Esophagus muscularis mucosa (tissue), 4 donors: ENCODE measurements around the gene PDIA6. TPM values are rescaled to one million over a fixed set of nuclear protein-coding genes. Genes with fewer than 3 reads are reported as not detected.

Source experiments
- DNase-seq: peaks from one replicate; pipeline ENCODE4 v3.0.0-alpha.2; 2017; ENCODE audit errors: extremely low spot score
- H3K27ac ChIP-seq, 4 donors: fragments of 200-600 bp; sonication (generic); replicated peaks in 1 of 4; 1 replicate in 3 of 4; 2 replicates in 1 of 4; pipeline ENCODE4 v1.5.1; 2016 to 2019; ENCODE audit warnings: mild to moderate bottlenecking in 1 of 4
- H3K27me3 ChIP-seq, 4 donors: fragments of 200-600 bp; sonication (generic); one replicate each; pipeline versions ENCODE4 v1.5.1 to v1.6.0; 2016 to 2019
- H3K36me3 ChIP-seq, 4 donors: fragments of 200-600 bp; sonication (generic); one replicate each; pipeline ENCODE4 v1.5.1; 2016 to 2019
- H3K4me1 ChIP-seq, 4 donors: fragments of 200-600 bp; sonication (generic); one replicate each; pipeline ENCODE4 v1.5.1; 2016 to 2019
- H3K4me3 ChIP-seq, 4 donors: fragments of 200-600 bp; sonication (generic); 1 replicate in 2 of 4; 2 replicates in 2 of 4; pipeline ENCODE4 v1.5.1; 2016 to 2019; ENCODE audit warnings: mild to moderate bottlenecking in 4 of 4, moderate library complexity in 1 of 4
- H3K9me3 ChIP-seq, 4 donors: fragments of 200-600 bp; sonication (generic); 1 replicate in 3 of 4; 2 replicates in 1 of 4; pipeline ENCODE4 v1.5.1; 2016 to 2019
- EP300 ChIP-seq: sonication (generic); formaldehyde crosslinking; IDR thresholded peaks from one replicate; pipeline ENCODE4 v1.6.1; 2017; ENCODE audit warnings: antibody characterized with exemption
- POLR2A ChIP-seq: fragments of 450-650 bp; IDR thresholded peaks from one replicate; pipeline ENCODE4 v1.6.1; 2017; ENCODE audit warnings: antibody characterized with exemption, moderate library complexity, mild to moderate bottlenecking, low read depth
- POLR2AphosphoS5 ChIP-seq, 2 donors: sonication (generic); formaldehyde crosslinking; IDR thresholded peaks; one replicate each; pipeline ENCODE4 v1.6.1; 2017; ENCODE audit warnings: antibody characterized with exemption in 2 of 2
- WGBS: methylation state at CpG from one replicate; pipeline ENCODE4 v1.1.5; 2018; 5-methylcytosine and 5-hydroxymethylcytosine counted together
- intact Hi-C: fragments of 100-400 bp; cut with DNase I; formaldehyde crosslinking; loops from one replicate; pipeline ENCODE4 v1.15.1; 2023
- total RNA-seq, 4 donors: library from RNA; depleted of rRNA; stranded (reverse); fragments of >200 nt; gene quantifications; one replicate each; pipeline versions ENCODE4 v1.1.0 to v1.2.1, GENCODE V29; 2016
- TF ChIP-seq, protein P1 (sequence below), 3 experiments: fragments of 200-600 bp in 2 of 3; fragments of 450-650 bp in 1 of 3; sonication (generic) in 2 of 3; IDR thresholded peaks; one replicate each; pipeline ENCODE4 v1.5.1; 2017 to 2019; ENCODE audit warnings: antibody characterized with exemption in 3 of 3, mild to moderate bottlenecking in 2 of 3, moderate library complexity in 1 of 3

Gene PDIA6
- total RNA-seq, 4 donors from 2014 or later, result 64.8 to 99.7 (median 85.3) TPM

DNA sequence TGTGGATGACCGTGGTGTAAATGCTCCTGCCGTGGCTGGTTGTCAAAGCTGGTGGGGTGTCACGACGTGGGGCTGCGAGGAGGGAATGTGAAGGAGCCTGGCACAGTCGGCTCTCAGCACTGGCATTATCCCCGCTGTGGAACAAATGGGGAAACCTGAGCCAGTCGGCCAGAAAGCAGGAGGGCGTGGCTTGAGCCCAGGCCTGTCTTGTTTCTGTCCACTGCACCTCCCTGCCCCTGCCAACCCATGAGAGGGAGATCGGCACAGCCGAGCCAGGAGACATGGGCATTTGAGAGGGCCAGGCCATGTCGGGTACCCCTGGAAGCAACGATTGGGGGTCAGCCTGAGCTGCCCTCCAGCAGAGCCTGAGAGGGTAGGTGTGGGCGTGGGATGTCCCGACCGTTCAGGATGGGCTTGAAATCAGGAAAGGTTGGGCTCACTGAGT is 44.5 kb downstream of the PDIA6 start:
- Histone ChIP-seq H3K36me3 (no peaks in the 10 kb centered on the region), H3K9me3 (no peaks in the 10 kb centered on the region), H3K4me3 (no peak overlapping the region), H3K27me3 (peaks cover 0 to 8% (median 0%) of the 10 kb centered on the region in 4 donors), H3K27ac (no peak overlapping the region), H3K4me1 (no peaks in the 10 kb centered on the region)
- WGBS, result 69% methylated on average over 16 of the region's 16 CpGs
- TF ChIP-seq EP300 (no peak), POLR2A (no peak), POLR2AphosphoS5 (IDR thresholded peaks at IDR 0.05) (no peak)
- TF ChIP-seq, protein P1, sequence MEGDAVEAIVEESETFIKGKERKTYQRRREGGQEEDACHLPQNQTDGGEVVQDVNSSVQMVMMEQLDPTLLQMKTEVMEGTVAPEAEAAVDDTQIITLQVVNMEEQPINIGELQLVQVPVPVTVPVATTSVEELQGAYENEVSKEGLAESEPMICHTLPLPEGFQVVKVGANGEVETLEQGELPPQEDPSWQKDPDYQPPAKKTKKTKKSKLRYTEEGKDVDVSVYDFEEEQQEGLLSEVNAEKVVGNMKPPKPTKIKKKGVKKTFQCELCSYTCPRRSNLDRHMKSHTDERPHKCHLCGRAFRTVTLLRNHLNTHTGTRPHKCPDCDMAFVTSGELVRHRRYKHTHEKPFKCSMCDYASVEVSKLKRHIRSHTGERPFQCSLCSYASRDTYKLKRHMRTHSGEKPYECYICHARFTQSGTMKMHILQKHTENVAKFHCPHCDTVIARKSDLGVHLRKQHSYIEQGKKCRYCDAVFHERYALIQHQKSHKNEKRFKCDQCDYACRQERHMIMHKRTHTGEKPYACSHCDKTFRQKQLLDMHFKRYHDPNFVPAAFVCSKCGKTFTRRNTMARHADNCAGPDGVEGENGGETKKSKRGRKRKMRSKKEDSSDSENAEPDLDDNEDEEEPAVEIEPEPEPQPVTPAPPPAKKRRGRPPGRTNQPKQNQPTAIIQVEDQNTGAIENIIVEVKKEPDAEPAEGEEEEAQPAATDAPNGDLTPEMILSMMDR (IDR thresholded peaks at IDR 0.05), result no peak
- DNase-seq, result peak; percentile 89
- intact Hi-C loops, result no loop called here

DNA sequence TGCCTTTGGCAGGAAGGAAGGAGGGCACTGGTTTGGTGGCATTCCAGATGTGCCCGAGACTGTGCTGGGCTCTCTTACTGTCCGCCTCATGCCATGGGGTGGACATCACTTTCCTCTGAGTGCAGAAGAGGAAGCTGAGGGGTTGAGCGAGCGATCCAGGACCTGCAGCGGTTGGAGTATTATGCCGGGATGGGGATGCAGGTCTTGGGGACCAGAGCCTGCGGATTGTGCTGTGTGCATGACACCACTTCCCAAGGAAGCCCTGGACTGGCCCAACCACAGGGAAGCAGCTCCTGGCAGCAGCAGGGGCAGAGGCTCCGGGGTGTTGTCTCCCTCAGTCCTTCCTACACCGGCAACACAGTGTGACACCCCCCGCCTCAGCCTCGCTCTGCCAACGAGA is 46.7 kb downstream of the PDIA6 start:
- WGBS, result 91% methylated on average over 11 of the region's 12 CpGs
- DNase-seq, result peak; percentile 87
- TF ChIP-seq POLR2A, result no peak
- Histone ChIP-seq H3K4me3 (no peak overlapping the region), H3K27me3 (peaks cover 0 to 17% (median 0%) of the 10 kb centered on the region in 4 donors), H3K36me3 (no peaks in the 10 kb centered on the region), H3K27ac (no peak overlapping the region), H3K4me1 (no peaks in the 10 kb centered on the region), H3K9me3 (no peaks in the 10 kb centered on the region)
- intact Hi-C loops, result no loop called here

DNA sequence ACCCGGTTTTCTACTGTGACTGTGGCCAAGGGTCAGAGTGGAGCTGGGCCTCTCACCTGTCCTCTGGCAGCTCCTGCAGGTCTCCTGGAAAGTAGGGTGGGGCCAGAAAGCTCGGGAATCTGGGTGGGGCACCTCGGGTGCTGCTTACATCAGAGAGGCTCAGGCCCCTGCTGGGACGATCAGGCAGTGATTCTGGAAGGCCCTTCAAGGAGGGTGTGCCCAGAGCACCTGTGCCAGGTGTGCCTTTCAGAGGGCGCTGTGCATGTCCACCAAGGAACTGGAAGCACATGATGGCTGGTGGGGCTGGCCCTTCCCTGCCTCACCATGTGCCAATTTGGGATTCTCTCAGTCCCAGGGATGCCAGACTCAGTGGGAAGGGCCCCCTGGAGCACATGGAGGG is 47.1 kb downstream of the PDIA6 start:
- Histone ChIP-seq H3K4me3 (no peak overlapping the region), H3K9me3 (no peaks in the 10 kb centered on the region), H3K27ac (no peak overlapping the region), H3K36me3 (no peaks in the 10 kb centered on the region), H3K4me1 (no peaks in the 10 kb centered on the region), H3K27me3 (peaks cover 0 to 17% (median 0%) of the 10 kb centered on the region in 4 donors)
- DNase-seq, result no peak
- WGBS, result 67% methylated on average over 4 of the region's 5 CpGs
- intact Hi-C loops, result no loop called here
- TF ChIP-seq POLR2AphosphoS5 (IDR thresholded peaks at IDR 0.05) (no peak), POLR2A (no peak)

DNA sequence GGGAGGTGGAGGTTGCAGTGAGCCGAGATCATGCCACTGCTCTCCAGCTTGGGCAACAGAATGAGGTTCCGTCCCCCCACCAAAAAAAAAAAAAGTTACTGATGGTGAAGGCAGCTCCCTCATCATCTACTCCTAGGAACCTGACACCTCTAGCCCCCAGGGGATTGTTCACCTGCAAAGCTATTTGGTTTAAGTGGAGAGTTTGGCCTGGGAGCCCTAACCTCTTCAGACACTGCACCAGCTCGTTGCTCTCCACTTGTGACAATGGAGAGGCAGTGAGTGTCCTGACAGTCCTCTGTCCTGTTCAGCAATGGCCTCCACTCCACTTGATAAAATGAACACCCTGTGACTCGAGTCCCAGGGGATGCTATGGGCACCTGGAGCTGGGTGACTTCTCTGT is 47.7 kb downstream of the PDIA6 start:
- 79% methylated on average over 3 of the region's 4 CpGs for WGBS
- Histone ChIP-seq H3K9me3 (no peaks in the 10 kb centered on the region), H3K4me1 (no peaks in the 10 kb centered on the region), H3K27ac (no peak overlapping the region), H3K27me3 (peaks cover 0 to 17% (median 0%) of the 10 kb centered on the region in 4 donors), H3K36me3 (no peaks in the 10 kb centered on the region), H3K4me3 (no peak overlapping the region)
- TF ChIP-seq, protein P1 (IDR thresholded peaks at IDR 0.05), result no peak
- TF ChIP-seq EP300 (no peak), POLR2A (no peak), POLR2AphosphoS5 (IDR thresholded peaks at IDR 0.05) (no peak)
- intact Hi-C loops, result no loop called here
- DNase-seq, result no peak

DNA sequence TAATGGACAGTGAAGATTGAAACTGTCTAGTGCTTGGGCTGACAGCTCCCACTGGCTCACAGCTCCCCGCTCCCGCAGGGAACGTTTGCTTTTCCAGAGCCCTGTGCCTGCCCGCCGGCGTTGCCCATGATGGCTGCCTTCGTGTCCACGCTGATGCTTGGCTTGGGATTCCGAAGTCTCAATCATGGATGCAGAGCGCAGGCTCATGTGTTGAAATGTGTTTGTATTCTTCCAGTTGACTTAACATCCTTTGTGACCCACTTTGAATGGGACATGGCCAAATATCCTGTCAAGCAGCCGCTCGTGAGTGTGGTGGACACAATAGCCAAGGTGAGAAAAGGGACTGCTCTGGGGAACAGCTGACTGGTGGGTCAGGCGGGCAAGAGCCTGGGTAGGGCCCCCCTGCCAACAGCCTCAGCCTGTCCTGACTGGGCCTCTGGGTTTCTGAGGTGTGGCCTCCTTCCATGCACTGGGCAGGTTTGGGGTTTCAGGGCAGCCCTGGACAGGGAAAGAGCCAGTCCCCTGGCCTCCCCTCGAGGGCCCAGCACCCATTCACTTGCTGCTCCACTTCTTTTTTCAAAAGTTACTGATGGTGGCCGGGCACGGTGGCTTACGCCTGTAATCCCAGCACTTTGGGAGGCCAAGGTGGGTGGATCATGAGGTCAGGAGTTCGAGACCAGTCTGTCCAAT is 48.3 kb downstream of the PDIA6 start:
- TF ChIP-seq EP300 (no peak), POLR2A (no peak), POLR2AphosphoS5 (IDR thresholded peaks at IDR 0.05) (no peak)
- TF ChIP-seq, protein P1 (IDR thresholded peaks at IDR 0.05), result no peak
- H3K4me1 ChIP-seq, result no peaks in the 10 kb centered on the region
- intact Hi-C loops, result no loop called here
- 89% methylated on average over 17 of the region's 18 CpGs for WGBS
- H3K36me3 ChIP-seq, result no peaks in the 10 kb centered on the region
- H3K27ac ChIP-seq, result no peak overlapping the region
- peak; percentile 89 for DNase-seq
- H3K27me3 ChIP-seq, result peaks cover 0 to 17% (median 0%) of the 10 kb centered on the region in 4 donors
- H3K9me3 ChIP-seq, result no peaks in the 10 kb centered on the region
- no peak overlapping the region for H3K4me3 ChIP-seq

DNA sequence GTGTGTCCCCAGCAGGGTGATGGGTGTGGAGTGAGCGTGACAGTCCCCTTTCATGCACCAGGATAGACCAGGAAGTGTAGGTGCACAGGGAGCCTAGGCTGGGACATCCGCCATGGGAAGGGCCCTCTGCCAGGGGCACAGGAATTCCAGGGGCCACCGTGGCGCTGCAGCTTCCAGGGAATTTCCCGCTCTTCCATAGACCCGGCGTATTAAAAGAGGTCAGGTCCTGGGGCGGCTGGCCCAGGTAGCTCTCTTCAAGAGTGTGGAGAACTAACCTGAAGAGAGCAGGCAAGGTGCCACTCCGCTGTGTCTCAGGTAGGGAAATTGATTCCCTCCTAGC is 49.2 kb downstream of the PDIA6 start:
- 83% methylated on average over 7 of the region's 9 CpGs for WGBS
- Histone ChIP-seq H3K27ac (no peak overlapping the region), H3K9me3 (no peaks in the 10 kb centered on the region), H3K4me3 (no peak overlapping the region), H3K4me1 (no peaks in the 10 kb centered on the region), H3K36me3 (no peaks in the 10 kb centered on the region), H3K27me3 (peaks cover 0 to 17% (median 0%) of the 10 kb centered on the region in 4 donors)
- intact Hi-C loops, result no loop called here
- no peak for TF ChIP-seq POLR2AphosphoS5 (IDR thresholded peaks at IDR 0.05)
- TF ChIP-seq, protein P1 (IDR thresholded peaks at IDR 0.05), result no peak
- no peak for DNase-seq
